22Rv1 (cell line): ENCODE measurements around the gene SYNPR.
"Not testable (repeated sequence)": the region's sequence is repeated elsewhere in the genome, so short reads cannot be mapped to it uniquely, and the experiment has no call there.

ENCODE experiments used
- H3K27ac ChIP-seq: fragments of 450-650 bp; 2 replicates; pipeline ENCODE4 v1.5.1; 2017
- CTCF ChIP-seq: fragments of 450-650 bp; IDR thresholded peaks from 2 replicates; pipeline ENCODE4 v1.5.1; 2017; ENCODE audit warnings: mild to moderate bottlenecking
- ZFX ChIP-seq: fragments of 450-650 bp; IDR thresholded peaks from 2 replicates; pipeline ENCODE4 v1.6.1; 2017; ENCODE audit warnings: antibody characterized with exemption, borderline replicate concordance

SYNPR gene

DNA sequence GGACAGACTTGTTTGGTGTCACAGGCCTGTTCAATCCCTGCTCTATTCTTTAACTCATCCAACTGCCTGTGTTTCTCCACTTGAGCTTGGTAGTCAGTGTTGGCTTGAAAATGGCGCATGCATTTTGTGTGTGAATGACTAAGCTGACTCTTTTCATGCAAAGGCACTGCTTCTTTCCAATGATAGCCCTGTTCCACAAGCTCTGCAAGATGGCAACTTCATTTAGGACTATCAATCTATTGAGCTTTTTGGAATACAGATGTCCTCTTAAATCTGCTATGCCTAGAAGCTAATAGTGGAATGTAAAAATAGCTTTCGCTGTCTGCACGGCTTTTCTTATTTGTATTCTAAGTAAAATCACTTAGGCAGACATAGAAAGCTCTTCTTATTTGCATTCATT lies 33.6 kb upstream of the SYNPR start:
- no peak for TF ChIP-seq CTCF
- no peak for TF ChIP-seq ZFX
- no peak overlapping the region for H3K27ac ChIP-seq

GRCh38 chr3:63245726-63246241 lies 32.3 kb upstream of the SYNPR start:
- H3K27ac ChIP-seq, result no peak overlapping the region
- TF ChIP-seq CTCF (no peak), ZFX (no peak)

- no peak overlapping the region for H3K27ac ChIP-seq
- no peak for TF ChIP-seq CTCF
- TF ChIP-seq ZFX, result no peak
These were observed 30.1 kb upstream of the SYNPR start for GRCh38 chr3:63248015-63248414.

GRCh38 chr3:63251499-63251898 lies 26.6 kb upstream of the SYNPR start:
- TF ChIP-seq CTCF (no peak), ZFX (no peak)
- H3K27ac ChIP-seq, result no peak overlapping the region

- H3K27ac ChIP-seq, result not testable (repeated sequence)
These were observed 22.3 kb upstream of the SYNPR start for GRCh38 chr3:63255819-63256218.

- TF ChIP-seq ZFX (no peak), CTCF (no peak)
These were observed 13.4 kb upstream of the SYNPR start for GRCh38 chr3:63264716-63265115.

GRCh38 chr3:63274359-63274758 lies 3.7 kb upstream of the SYNPR start:
- TF ChIP-seq CTCF (no peak), ZFX (no peak)
- no peak overlapping the region for H3K27ac ChIP-seq

More at GRCh38 chr3:63264716-63265115, 13.4 kb upstream of the SYNPR start:
- H3K27ac ChIP-seq, result no peak overlapping the region
